ENCODE measurements around the gene ITGB2.

DNA sequence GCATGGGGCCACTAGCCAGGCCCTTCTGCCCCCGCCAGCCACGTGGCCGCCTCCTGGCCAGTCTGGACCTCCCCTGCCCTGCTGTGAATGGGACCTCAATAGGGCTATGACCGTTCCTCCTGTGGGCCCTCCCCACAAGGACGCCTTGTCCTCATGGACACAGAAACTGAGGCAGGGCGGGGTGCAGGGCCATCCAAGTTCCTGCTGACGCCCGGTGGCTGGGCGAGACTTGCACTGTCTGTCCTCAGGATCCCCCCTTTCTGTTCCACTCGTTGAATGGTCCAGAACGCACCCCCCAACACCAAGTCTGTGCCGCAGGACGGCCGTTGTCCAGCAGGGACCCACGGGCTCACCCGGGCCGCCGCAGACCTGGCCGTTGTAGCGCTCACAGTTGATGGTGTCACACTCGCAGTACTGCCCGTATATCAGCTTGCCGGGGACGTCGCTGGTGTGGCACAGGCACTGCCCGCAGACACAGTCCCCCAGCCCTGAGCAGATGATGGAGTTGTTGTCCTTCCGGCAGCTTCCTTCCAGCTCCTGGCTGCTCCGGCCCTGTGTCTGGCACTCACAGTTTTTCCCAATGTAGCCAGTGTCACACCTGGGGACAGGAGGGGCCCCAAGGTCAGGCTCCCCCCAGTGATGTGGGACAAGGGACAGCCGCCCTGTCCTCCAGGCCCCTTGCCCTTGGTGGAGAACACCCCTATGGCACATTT is 30.9 kb downstream of the ITGB2 start:
- TF ChIP-seq, protein P1, sequence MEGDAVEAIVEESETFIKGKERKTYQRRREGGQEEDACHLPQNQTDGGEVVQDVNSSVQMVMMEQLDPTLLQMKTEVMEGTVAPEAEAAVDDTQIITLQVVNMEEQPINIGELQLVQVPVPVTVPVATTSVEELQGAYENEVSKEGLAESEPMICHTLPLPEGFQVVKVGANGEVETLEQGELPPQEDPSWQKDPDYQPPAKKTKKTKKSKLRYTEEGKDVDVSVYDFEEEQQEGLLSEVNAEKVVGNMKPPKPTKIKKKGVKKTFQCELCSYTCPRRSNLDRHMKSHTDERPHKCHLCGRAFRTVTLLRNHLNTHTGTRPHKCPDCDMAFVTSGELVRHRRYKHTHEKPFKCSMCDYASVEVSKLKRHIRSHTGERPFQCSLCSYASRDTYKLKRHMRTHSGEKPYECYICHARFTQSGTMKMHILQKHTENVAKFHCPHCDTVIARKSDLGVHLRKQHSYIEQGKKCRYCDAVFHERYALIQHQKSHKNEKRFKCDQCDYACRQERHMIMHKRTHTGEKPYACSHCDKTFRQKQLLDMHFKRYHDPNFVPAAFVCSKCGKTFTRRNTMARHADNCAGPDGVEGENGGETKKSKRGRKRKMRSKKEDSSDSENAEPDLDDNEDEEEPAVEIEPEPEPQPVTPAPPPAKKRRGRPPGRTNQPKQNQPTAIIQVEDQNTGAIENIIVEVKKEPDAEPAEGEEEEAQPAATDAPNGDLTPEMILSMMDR (IDR thresholded peaks at IDR 0.05; ENCODE audit: low read depth, low read length): no peak
- no peak for TF ChIP-seq EZH2phosphoT487 (IDR thresholded peaks at IDR 0.05; ENCODE audit: low read depth)

All from OCI-LY3 (cell line).